Aortic smooth muscle cell (primary cell): ENCODE results near the gene ZNF511. TPM values are rescaled to one million over a fixed set of nuclear protein-coding genes. Genes with fewer than 3 reads are reported as not detected.

Experiments
- total RNA-seq: library from RNA; depleted of rRNA; stranded (reverse); fragments of >200 nt; gene quantifications from 2 replicates; pipeline ENCODE4 v1.2.3, GENCODE V29; 2014

The ZNF511 gene
- 18.4 and 21.8 TPM in 2 replicates for total RNA-seq

DNA sequence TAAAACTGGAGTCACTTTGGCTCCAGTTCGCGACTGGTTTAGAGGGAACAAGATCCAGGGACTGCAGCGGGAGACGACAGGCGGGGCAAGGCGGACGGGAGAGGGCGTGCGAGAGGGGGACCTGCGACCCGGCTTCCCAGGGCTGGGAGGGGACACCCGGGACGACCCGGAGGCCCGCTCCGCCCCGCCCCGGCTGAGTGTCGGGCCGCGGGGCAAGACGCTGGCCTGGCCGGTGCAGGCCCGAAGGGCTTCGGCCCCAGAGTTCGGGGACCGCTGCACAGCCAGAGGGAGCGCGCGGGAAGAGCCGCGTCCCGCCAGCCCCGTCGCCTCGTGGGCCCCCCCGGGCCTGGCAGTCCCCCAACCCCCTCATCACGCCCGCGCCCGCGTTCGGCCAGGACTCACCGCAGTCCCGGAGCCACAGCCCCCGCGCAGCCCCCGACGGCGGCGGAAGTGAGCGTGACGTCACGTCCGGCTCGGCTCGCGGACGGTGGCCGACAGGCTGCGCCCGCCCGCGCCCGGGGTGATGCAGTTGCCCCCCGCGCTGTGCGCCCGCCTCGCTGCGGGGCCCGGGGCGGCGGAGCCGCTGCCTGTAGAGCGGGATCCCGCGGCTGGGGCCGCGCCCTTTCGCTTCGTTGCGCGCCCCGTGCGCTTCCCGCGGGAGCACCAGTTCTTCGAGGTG lies at the start of gene ZNF511, which contains the start of gene TUBGCP2:
TSS of gene ZNF511 (plus strand) at position 494 of the 679 bp plus-strand sequence. CDS start at position 524, 30 bp downstream.
TSS of gene TUBGCP2 (minus strand) at position 452 of the 679 bp plus-strand sequence. CDS start 5,931 bp downstream, outside the sequence.

DNA sequence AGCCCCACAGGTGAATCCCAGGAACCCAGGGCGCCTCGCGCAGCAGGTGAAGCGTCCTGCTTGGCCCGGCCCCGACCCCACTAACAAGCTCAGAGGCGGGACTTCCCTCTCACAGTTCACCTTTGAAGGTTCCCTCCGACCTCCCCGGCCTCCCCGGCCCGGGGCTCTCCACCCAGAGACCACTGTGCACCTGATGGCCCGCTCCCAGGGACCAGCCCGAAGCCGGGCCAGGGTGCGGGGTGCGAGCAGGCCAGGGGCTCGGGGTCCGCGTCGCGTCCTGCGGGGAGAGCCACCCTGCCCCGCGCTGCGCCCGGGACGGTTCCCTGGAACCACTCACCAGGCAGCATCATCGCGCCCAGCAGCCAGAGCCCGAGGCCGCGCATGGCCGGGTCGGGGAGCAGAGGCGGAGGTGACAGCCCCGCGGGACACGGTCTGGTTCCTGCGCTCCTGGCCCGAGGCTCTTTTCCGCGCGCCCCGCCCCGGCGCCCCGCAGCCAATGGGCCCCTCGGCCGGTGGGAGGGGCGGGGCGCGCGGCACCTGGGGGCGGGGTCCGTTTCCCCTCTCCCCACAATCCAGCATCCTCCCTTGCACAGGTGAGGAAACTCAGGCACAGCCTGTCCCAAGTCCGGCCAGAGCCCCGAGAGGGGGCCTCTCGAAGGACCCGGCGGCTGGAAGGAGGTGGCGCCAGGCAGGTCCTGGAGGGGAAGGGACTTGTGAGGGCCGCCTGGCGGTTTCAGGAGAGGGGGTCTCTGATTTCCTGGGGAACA lies 32.1 kb upstream of the ZNF511 start, which contains the start of gene ADAM8:
TSS of gene ADAM8 (minus strand) at position 434 of the 767 bp plus-strand sequence. CDS start at position 383, 51 bp downstream.

GRCh38 chr10:133336577-133337369 lies 28.1 kb downstream of the ZNF511 start, which contains the start of gene CALY:
Gene CALY, minus strand, starts transcription at chr10:133336896. Its CDS starts 7,907 bp downstream, at chr10:133328989.

GRCh38 chr10:133357285-133358161 lies 48.8 kb downstream of the ZNF511 start, which contains the start of gene FUOM:
Gene FUOM, minus strand, starts transcription at chr10:133358019. Its CDS starts 12 bp downstream, at chr10:133358007.

Other genes starting within 250 kb of the ZNF511 start
- gene ADGRA1, start 221.0 kb upstream of the ZNF511 start, total RNA-seq = not detected in 2 replicates
- gene KNDC1, start 148.7 kb upstream of the ZNF511 start, total RNA-seq = 0.12 and 0.26 TPM in 2 replicates
- not detected in 2 replicates for gene UTF1, start 78.7 kb upstream of the ZNF511 start, total RNA-seq
- not detected in 2 replicates for gene VENTX, start 71.1 kb upstream of the ZNF511 start, total RNA-seq
- 0.87 and 1.3 TPM in 2 replicates for gene ADAM8, start 32.0 kb upstream of the ZNF511 start, total RNA-seq
- 66.4 and 71.7 TPM in 2 replicates for gene TUBGCP2, start within 50 bp of the ZNF511 start, total RNA-seq
- gene CALY, start 28.0 kb downstream of the ZNF511 start, total RNA-seq = not detected in 2 replicates
- not detected in 2 replicates for gene PRAP1, start 38.5 kb downstream of the ZNF511 start, total RNA-seq
- gene FUOM, start 49.1 kb downstream of the ZNF511 start, total RNA-seq = 6.1 and 9.5 TPM in 2 replicates
- gene ECHS1, start 64.4 kb downstream of the ZNF511 start, total RNA-seq = 60.6 and 65.6 TPM in 2 replicates
- 4.2 and 5.4 TPM in 2 replicates for gene PAOX, start 70.3 kb downstream of the ZNF511 start, total RNA-seq
- 19.3 and 23.1 TPM in 2 replicates for gene MTG1, start 85.2 kb downstream of the ZNF511 start, total RNA-seq
- 0.12 and 0.13 TPM in 2 replicates for gene SPRN, start 115.7 kb downstream of the ZNF511 start, total RNA-seq
- gene SCART1, start 145.0 kb downstream of the ZNF511 start, total RNA-seq = 3.3 TPM in 2 replicates
- gene CYP2E1, start 218.4 kb downstream of the ZNF511 start, total RNA-seq = 0.40 and 0.56 TPM in 2 replicates